Gastrocnemius medialis (tissue), 4 donors: Measurements from ENCODE around the gene IFT88. TPM values are rescaled to one million over a fixed set of nuclear protein-coding genes. Genes with fewer than 3 reads are reported as not detected.

ENCODE experiments used
- ATAC-seq, 2 donors: fragments of 150-250 bp; one replicate each; pipeline ENCODE4 v1.9.1; 2016
- DNase-seq, 2 donors: peaks; one replicate each; pipeline ENCODE4 v3.0.0-alpha.2; 2019
- H3K27ac ChIP-seq, 4 donors: fragments of 200-600 bp; sonication (generic); 1 replicate in 1 of 4; 2 replicates in 3 of 4; pipeline ENCODE4 v1.5.1; 2016 to 2018; ENCODE audit warnings: mild to moderate bottlenecking in 2 of 4, moderate library complexity in 1 of 4
- H3K27me3 ChIP-seq, 3 donors: fragments of 200-600 bp; sonication (generic) in 2 of 3; 1 replicate in 1 of 3; 2 replicates in 2 of 3; pipeline versions ENCODE4 v1.5.1 to v1.6.0; 2016 to 2019; ENCODE audit warnings: mild to moderate bottlenecking in 1 of 3, moderate library complexity in 1 of 3
- H3K36me3 ChIP-seq, 2 donors: fragments of 200-600 bp; sonication (generic) in 1 of 2; one replicate each; pipeline ENCODE4 v1.5.1; 2017 to 2018
- H3K4me1 ChIP-seq, 2 donors: fragments of 200-600 bp; sonication (generic) in 1 of 2; one replicate each; pipeline ENCODE4 v1.5.1; 2016 to 2017; ENCODE audit warnings: mild to moderate bottlenecking in 2 of 2
- H3K4me3 ChIP-seq, 4 donors: fragments of 200-600 bp; sonication (generic) in 3 of 4; 1 replicate in 1 of 4; 2 replicates in 3 of 4; pipeline ENCODE4 v1.5.1; 2016 to 2019; ENCODE audit warnings: mild to moderate bottlenecking in 2 of 4
- H3K9me3 ChIP-seq, 3 donors: fragments of 200-600 bp; sonication (generic) in 2 of 3; 1 replicate in 1 of 3; 2 replicates in 2 of 3; pipeline ENCODE4 v1.5.1; 2016 to 2019
- POLR2A ChIP-seq, 2 donors: fragments of 450-650 bp; IDR thresholded peaks; one replicate each; pipeline ENCODE4 v1.6.1; 2017; ENCODE audit warnings: antibody characterized with exemption in 2 of 2, mild to moderate bottlenecking in 2 of 2, moderate library complexity in 2 of 2
- in situ Hi-C, 4 donors: fragments of 200-750 bp; cut with MboI; loops; one replicate each; pipeline versions ENCODE4 v1.15.0 to v1.8.0; 2017; ENCODE audit warnings: low sequenced_read_pairs in 4 of 4
- intact Hi-C: fragments of 100-400 bp; cut with DNase I; formaldehyde crosslinking; loops from one replicate; pipeline ENCODE4 v1.15.1; 2023; ENCODE audit warnings: low total_unique reads
- total RNA-seq, 4 donors: library from RNA; depleted of rRNA; stranded (reverse); fragments of >200 nt; gene quantifications; one replicate each; pipeline versions ENCODE4 v1.1.0 to v1.2.3, GENCODE V29; 2016
- TF ChIP-seq, protein P1 (sequence below), 5 experiments: fragments of 450-650 bp in 3 of 5; fragments of 200-600 bp in 2 of 5; sonication (generic) in 2 of 5; IDR thresholded peaks in 4 of 5; conservative IDR thresholded peaks in 1 of 5; 1 replicate in 4 of 5; 2 replicates in 1 of 5; pipeline ENCODE4 v1.5.1; 2016 to 2019; ENCODE audit warnings: antibody characterized with exemption in 5 of 5, mild to moderate bottlenecking in 3 of 5, moderate library complexity in 3 of 5

IFT88 gene
- total RNA-seq, 4 donors from 2014 or later = 3.5 to 9.4 (median 4.5) TPM

DNA sequence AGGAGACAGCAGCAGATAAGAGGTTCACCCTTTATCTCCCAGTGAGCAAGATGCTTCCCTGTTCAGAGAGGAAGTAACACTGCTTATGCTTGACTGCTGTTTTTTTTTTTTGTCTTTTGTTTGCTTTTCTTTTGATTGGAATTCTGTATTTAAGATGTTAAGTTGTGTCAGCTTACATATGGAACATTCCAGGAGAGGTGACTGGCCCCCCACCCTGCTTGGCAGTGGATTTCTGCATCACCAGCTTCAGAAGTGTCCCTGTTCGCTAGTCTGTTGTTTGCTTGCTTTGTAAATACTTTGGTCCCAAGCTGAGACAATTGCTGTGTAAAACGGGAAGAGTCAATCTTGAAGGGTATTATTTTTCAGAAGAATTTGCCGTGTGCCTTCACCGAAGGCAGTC lies 43.0 kb downstream of the IFT88 start:
- ATAC-seq = no peak
- Histone ChIP-seq H3K4me1 (no peaks in the 10 kb centered on the region), H3K4me3 (no peak overlapping the region), H3K9me3 (no peaks in the 10 kb centered on the region), H3K36me3 (peaks cover 0 to 19% of the 10 kb centered on the region in 2 donors), H3K27ac (no peak overlapping the region), H3K27me3 (no peaks in the 10 kb centered on the region)
- in situ Hi-C loops = no loop called here
- intact Hi-C loops = no loop called here
- DNase-seq = no peak
- no peak for TF ChIP-seq POLR2A (IDR thresholded peaks at IDR 0.05)
- TF ChIP-seq, protein P1, sequence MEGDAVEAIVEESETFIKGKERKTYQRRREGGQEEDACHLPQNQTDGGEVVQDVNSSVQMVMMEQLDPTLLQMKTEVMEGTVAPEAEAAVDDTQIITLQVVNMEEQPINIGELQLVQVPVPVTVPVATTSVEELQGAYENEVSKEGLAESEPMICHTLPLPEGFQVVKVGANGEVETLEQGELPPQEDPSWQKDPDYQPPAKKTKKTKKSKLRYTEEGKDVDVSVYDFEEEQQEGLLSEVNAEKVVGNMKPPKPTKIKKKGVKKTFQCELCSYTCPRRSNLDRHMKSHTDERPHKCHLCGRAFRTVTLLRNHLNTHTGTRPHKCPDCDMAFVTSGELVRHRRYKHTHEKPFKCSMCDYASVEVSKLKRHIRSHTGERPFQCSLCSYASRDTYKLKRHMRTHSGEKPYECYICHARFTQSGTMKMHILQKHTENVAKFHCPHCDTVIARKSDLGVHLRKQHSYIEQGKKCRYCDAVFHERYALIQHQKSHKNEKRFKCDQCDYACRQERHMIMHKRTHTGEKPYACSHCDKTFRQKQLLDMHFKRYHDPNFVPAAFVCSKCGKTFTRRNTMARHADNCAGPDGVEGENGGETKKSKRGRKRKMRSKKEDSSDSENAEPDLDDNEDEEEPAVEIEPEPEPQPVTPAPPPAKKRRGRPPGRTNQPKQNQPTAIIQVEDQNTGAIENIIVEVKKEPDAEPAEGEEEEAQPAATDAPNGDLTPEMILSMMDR (IDR thresholded peaks at IDR 0.05 in 4 of 5, conservative IDR thresholded peaks at IDR 0.05 in 1 of 5) = no peak

DNA sequence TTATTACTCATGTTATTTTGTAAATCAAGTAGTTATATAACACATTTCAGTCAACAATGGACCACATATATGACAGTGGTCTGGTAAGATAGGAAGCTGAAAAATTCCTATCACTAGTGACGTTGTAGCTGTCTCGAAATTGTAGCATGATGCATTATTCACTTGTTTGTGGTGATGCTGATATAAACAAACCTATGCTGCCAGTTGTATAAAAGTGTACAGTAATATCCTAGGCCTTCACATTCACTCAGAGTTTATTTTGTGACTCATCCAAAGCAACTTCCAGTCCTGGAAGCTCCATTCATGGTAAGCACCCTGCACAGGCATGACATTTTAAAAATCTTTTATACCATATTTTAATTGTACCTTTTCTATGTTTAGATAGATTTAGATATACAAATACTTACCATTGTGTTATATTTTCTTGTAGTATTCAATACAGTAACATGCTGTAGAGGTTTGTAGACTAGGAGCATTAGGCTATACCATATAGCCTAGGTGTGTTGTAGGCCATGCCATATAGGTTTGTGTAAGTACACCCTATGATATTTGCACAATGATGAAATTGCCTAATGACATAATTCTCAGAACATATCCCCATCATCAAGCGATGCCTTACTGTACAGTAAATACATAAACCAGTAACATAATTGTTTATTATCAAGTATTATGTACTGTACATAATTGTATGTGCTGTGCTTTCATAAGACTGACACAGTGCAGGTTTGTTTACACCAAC lies 49.3 kb downstream of the IFT88 start:
- Histone ChIP-seq H3K27ac (no peak overlapping the region), H3K9me3 (no peaks in the 10 kb centered on the region), H3K4me3 (no peak overlapping the region), H3K36me3 (peaks cover 0 to 10% of the 10 kb centered on the region in 2 donors), H3K27me3 (no peaks in the 10 kb centered on the region), H3K4me1 (no peaks in the 10 kb centered on the region)
- in situ Hi-C loops = no loop called here
- TF ChIP-seq, protein P1 (IDR thresholded peaks at IDR 0.05 in 4 of 5, conservative IDR thresholded peaks at IDR 0.05 in 1 of 5) = no peak
- intact Hi-C loops = no loop called here
- DNase-seq (no peak), ATAC-seq (no peak)

DNA sequence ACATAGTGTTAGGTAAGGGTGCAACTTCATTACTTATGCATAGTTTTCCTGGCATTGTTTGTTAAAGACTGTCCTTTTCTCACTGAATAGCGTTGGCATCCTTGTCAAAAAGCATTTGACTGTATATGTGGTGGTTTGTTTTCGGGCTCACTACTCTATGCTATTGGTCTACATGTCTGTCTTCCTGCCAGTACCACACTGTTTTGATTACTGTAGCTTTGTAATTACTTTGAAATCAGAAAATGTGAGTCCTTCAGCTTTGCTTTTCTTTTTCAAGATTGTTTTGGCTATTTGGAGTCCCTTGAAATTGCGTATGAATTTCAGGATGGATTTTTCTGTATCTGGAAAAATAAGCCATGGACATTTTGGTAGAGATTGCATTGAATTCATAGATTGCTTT lies 56.0 kb downstream of the IFT88 start:
- ATAC-seq = no peak
- Histone ChIP-seq H3K27me3 (no peaks in the 10 kb centered on the region), H3K9me3 (no peaks in the 10 kb centered on the region), H3K27ac (no peak overlapping the region), H3K4me3 (no peak overlapping the region), H3K4me1 (no peaks in the 10 kb centered on the region), H3K36me3 (peaks cover 0 to 8% of the 10 kb centered on the region in 2 donors)
- intact Hi-C loops = no loop called here
- no peak for DNase-seq
- in situ Hi-C loops = no loop called here
- no peak for TF ChIP-seq POLR2A (IDR thresholded peaks at IDR 0.05)
- TF ChIP-seq, protein P1 (IDR thresholded peaks at IDR 0.05 in 4 of 5, conservative IDR thresholded peaks at IDR 0.05 in 1 of 5) = no peak

DNA sequence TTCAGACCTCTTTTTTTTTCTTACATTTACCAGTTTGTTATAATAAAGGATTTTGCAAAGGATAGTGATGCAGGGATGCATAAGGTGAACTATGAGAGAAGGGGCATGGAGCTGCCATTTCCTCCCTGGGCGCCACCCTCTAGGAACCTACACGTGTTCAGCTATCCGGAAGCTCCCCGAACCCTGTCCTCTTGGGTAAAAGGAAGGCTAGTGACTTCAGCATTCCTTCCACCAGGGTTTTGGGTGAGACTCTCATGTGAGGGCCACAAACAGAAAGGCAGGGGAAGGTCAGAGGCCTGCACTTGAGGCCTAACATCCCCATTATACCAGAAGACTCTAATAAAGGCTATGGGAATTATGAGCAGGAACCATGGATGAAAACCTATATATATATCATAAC lies 57.3 kb downstream of the IFT88 start:
- TF ChIP-seq, protein P1 (IDR thresholded peaks at IDR 0.05 in 4 of 5, conservative IDR thresholded peaks at IDR 0.05 in 1 of 5) = no peak
- TF ChIP-seq POLR2A (IDR thresholded peaks at IDR 0.05) = no peak
- intact Hi-C loops = no loop called here
- ATAC-seq = no peak
- no peaks in the 10 kb centered on the region for H3K9me3 ChIP-seq
- no peaks in the 10 kb centered on the region for H3K27me3 ChIP-seq
- H3K4me1 ChIP-seq = no peaks in the 10 kb centered on the region
- DNase-seq = no peak
- peaks cover 0 to 8% of the 10 kb centered on the region in 2 donors for H3K36me3 ChIP-seq
- H3K27ac ChIP-seq = no peak overlapping the region
- in situ Hi-C loops = no loop called here
- H3K4me3 ChIP-seq = no peak overlapping the region

DNA sequence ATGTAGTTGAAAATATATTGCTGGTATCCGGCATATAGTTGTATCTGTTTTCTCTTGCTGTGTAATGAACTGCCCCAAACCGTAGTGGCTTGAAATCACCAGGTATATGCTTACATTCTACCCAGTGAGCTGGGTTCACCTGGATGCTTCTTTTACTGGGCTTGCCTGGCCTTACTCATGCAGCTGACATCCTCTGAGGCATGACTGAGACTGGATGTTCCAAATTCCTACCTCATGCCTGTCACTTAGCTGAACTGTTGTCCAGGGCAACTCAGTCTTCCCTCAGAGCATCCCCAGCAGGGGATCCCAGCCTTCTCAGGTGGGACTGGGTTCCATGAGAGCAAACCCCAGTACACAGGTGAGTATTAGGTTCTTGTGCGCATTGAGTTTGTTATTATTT lies 66.8 kb downstream of the IFT88 start:
- DNase-seq = no peak

More for the DNA sequence above, 66.8 kb downstream of the IFT88 start:
- intact Hi-C loops (no loop called here), in situ Hi-C loops (no loop called here)
- Histone ChIP-seq H3K27ac (no peak overlapping the region), H3K27me3 (no peaks in the 10 kb centered on the region), H3K4me3 (no peak overlapping the region), H3K9me3 (no peaks in the 10 kb centered on the region), H3K4me1 (no peaks in the 10 kb centered on the region), H3K36me3 (peaks cover 0 to 5% of the 10 kb centered on the region in 2 donors)
- TF ChIP-seq, protein P1 (IDR thresholded peaks at IDR 0.05 in 4 of 5, conservative IDR thresholded peaks at IDR 0.05 in 1 of 5) = no peak
- TF ChIP-seq POLR2A (IDR thresholded peaks at IDR 0.05) = no peak
- ATAC-seq = no peak
